Stimulated activated CD4-positive, alpha-beta T cell treated with anti-CD3 and anti-CD28 coated beads, Interleukin-2, amount 100 ng/mL, for 24 hours (primary cell): Measurements from ENCODE around the gene COL4A3.
"Not testable (repeated sequence)": the region's sequence is repeated elsewhere in the genome, so short reads cannot be mapped to it uniquely, and the experiment has no call there.

ENCODE experiments used
- DNase-seq, 2 donors: peaks; one replicate each; pipeline ENCODE4 v3.0.0-alpha.2; 2020

The COL4A3 gene

DNA sequence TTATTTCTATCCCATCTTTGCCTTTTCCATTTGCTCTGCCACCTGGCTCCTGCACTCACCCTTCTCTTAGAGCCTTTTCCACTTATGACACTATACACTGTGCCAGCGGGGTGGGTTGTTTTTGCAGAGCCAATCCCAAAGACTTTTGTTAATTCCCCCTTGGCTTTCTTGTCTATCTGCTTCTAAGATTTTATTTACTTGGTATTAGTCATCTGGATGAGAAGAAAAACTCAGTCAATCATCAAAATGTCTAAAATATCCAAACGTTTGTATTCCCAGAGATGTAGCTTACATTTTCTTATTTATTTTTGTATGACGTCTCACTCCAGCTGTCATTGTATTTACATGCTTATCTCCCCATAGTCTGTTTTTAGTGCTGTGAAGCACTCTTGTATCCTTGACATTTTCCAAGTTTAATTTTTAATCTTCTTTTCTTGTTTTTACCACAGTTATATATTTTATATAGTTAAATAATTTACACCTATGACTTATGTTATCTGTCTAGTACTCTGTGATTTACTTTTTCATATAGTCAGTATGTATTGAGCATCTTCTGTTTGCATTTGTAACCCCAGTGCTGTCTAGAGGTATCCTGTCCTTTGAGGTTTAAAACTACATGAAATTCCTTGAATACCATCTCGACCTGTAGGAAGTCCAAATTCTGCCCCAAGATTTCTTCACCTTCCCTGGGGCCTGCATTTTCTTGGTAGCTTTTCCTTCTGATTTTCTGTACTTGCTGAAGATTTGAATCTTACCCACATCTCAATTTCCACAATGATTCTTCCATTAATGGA, 55.1 kb downstream of the COL4A3 start:
- DNase-seq = no peak

DNA sequence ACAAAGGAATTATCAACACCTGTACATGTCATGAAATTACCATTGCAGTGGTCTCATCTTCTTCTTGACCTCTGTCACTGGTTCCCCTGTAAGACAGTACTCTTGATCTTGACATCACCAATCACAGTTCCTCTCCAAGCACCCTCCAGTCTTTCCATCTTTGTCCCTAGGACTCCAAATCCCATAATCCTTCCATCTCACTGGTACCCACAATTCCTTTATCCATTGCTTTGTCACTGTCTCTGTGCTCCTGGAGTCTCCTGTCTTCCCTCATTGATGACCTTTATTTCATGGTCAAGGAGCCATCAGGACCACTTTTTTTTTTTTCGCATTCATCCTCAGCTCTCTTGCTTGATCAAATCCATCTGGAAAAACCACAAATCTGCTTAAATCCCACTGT, 56.7 kb downstream of the COL4A3 start:
- no peak for DNase-seq

DNA sequence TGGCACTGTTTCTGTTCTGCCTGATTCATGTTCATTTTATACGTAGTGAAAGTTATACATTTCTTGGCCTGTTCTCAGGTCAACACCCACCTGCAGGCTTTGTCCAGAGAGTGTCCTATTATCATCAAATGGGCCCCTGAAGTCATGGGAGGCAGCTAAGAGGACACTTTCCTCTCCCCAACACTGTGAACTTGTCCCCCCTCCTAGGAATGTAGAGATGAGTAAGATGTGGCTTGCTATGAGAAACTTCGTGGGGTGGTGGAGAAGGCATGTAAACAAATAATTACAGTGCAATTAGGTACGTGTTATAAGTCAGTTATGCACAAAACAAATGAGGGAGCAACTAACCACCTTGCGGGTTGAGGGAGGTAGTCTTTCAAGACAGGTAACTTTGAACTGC, 57.9 kb downstream of the COL4A3 start:
- no peak for DNase-seq

DNA sequence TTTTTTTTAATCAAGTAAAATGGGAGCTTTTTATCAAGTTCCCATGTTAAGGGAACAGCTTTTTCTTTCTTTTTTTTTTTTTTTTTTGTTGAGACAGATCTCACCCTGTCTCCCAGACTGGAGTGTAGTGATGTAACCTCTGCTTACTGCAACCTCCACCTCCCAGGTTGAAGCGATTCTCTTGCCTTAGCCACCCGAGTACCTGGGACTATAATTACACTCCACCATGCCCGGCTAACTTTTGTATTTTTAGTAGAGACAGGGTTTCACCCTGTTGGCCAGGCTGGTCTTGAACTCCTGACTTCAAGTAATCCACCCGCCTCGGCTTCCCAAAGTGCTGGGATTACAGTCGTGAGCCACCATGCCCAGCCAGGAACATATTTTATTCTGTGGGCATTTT, 61.2 kb downstream of the COL4A3 start:
- not testable (repeated sequence) for DNase-seq

DNA sequence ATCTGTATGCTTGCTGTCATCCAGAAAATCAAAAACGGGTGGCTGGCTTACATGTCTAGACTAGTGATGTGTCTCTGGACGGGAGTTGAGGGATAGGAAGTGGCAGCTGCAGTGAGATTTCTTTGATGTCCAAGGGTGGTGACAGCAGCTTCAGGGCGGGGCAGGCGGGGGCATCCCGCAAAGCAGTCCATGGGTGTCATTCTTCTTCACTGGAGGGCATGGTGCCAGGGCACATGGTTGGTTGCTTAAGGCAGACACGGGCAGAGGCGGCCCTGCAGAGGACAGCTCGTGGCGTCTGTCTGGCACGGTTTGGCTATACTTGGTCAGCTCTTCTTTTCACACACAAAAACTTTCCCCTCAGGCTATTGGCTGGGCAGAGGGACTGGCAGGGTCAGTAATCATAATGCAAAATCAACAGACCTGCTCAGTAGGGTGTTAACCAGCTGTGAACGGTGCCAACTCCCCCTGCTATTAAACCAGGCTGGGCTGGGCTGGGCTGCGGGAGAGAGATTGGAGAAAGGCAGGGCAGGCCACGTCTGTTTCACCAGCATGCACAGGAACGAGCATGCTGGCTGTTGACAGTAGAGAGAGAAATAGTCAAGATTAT, 63.7 kb downstream of the COL4A3 start:
- DNase-seq = no peak

DNA sequence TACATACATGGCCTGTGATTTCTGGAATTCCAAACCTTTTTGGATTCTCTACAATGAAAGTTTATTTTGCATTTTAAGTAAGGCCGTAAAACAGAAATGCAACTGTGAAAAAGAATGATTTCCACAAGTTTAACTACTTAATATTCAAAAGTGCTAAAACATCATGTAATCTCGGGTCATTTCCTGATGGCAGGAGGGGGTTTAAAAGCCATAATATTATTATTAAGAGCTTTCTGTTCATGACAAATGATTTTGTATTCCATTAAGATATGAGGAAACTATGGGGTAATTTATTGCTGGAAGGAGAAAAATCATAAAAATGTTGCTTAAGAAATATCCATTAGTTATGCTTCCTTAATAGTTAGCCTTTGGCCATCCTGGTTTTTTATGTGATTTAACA, 65.7 kb downstream of the COL4A3 start:
- no peak for DNase-seq

DNA sequence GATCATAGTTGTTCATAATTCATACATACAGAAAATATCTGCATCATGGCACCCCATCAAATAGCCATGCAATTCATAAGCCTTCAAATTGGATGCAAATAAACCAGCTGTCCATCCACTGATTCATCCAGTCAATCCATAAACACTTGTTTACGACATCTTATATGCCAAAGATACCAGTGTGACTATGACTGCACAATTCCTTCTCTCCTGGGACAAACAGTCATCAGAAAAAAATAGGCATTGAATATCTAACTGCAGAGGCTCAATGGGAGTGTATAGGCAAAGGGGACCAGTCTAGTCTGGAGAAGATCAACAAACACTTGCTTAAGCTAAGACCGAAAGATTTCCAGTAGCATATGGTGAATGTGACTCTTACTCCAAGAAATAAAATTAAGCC, 70.0 kb downstream of the COL4A3 start:
- no peak for DNase-seq

DNA sequence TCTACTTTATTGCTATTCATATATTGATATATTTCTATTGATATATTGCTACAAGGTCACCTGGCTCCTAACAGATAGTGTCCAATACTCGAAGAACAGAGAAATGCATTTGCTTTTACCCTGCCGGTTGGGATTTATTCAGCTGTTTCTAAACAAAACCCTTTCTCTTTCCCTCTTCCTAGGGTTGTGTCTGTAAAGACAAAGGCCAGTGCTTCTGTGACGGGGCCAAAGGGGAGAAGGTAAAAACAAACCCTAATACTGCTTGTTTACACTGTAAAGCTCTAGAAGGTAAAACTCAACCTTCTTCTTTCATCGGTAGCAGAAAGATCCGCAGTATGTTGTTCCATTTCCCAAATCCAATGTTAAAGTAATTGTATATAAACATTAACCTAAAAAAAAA, 73.4 kb downstream of the COL4A3 start:
- no peak for DNase-seq

DNA sequence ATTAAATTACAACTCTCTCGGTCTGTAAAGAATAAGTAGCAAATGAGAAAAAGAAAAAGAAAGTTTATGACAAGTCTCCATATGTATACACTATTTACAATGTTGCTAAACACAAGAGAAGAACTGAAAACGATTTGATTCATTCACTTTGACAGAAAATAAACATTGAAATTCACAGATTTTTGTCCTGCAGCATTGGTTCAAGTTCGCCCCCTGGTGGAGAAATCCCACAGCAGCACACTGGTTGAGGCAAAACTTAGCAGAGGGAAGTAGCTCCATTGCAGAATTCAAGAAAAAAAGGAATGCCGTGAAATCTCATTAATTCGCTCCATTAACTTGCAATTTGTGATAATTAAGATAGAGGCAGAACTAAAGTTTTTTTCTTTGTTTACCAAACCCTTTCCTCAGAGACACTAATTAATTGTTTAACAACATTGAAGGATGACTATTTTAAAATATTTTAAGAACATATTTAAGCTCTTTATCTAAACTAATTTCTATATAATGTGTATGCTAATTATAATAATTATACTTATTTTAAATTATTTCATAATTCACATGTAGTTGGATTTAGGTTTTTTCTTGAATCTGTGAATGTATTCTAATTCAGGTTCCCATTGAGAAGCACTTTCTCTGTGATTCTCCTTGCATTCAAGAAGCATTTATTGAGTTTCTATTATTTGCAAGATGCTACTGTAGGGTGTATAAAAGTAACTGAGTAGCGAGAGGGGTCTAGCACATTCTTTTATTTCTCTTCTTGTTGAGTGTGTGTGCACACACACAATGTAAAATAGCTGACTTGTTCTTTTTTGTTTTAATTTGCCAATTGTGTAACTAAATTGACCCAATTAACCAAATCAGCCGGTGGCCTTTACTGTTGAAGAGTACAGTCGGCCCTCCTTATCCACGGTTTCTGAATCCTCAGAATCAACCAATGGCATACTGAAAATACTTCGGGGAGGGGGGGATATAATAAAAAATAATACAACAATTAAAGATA, 74.1 kb downstream of the COL4A3 start:
- peak; percentile 72 to 74 for DNase-seq

DNA sequence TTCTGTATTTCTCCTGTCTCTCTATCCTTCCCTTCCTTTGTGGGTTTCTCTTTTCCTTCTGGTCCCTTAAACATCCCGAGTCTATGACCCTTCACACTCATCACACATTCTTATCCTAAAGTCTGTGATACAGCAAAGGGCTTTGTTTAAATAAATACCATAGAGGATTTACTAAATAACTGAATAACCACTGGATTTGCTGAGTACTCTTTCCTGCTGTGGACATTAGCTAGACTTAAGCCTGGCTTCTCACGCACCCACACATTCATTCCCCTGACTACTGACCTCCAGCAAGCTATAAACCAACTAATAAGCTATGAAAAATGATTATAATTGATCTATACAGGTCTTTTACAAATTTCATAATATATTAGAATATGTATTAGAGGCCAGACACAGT, 76.6 kb downstream of the COL4A3 start:
- no peak for DNase-seq

DNA sequence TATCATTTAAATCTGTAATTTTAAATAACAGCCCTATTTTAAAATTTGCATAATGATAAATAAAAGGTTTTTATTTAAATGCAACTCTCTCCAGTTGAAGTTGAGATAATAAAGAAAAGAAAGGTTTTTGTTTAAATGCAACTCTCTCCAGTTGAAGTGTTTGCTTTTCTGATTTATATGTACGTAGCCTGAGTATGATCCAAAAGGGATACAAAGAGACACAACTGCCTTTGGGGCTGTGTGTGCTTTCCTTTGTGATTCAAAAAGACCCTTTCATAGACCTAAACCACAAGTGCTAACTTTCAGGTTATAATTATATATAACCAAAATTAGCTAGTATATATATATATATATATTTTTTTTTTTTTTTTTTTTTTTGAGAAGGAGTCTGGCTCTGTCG, 84.5 kb downstream of the COL4A3 start:
- no peak for DNase-seq

DNA sequence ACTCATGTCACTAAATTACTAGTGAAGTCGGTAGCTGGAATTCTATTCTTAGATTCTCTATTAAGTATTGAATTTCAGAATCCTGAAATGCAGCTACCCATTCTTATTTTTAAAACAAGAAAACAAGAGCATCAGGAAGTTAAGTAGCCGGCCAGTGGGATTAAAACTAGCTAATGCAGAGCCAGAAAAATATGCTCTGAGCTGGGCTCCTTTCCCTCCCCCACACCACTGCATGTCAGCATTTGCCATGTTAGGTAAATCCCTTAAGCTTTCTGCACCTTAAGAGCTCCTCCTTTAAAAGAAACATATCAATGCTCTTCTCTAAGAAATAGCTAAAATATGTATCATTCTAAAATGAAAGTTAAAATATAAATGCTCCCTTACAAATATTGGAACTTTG, 88.4 kb downstream of the COL4A3 start:
- no peak for DNase-seq

DNA sequence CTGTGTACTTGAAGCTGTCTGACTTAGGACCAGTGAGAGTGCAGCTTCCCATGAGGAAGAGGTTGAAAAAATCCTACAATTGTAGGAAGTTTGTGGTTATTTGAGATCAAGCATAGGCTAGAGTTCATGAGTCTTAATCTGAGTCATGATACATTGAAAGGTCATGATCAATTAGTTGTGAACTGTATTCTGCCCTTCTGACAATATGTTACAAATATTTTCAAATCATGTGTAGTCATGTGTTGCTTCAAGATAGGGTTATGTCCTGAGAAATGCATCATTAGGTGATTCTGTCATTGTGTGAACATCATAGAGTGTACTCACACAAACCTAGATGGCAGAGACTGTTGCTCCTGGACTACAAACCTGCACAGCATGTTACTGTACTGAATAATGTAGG, 92.2 kb downstream of the COL4A3 start:
- no peak for DNase-seq

DNA sequence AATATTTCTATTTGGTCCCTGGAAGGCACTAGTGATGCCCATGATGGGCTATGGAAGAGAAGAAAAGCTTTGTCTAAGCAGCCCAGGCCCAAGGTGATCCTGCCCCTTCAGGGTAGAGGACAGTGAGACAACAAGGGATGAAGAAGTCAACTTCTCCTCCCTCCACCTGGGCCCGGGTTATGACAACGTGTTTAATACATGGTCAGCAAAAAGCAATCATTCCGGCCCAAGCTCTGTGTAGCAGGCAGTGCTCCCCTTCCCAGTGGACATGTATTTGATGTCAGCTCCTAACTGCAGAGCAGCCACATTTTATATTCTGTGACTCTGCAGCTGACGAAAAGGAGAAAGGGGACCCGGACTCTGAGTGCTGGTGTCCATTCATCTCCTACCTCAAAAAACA, 93.4 kb downstream of the COL4A3 start:
- no peak for DNase-seq

DNA sequence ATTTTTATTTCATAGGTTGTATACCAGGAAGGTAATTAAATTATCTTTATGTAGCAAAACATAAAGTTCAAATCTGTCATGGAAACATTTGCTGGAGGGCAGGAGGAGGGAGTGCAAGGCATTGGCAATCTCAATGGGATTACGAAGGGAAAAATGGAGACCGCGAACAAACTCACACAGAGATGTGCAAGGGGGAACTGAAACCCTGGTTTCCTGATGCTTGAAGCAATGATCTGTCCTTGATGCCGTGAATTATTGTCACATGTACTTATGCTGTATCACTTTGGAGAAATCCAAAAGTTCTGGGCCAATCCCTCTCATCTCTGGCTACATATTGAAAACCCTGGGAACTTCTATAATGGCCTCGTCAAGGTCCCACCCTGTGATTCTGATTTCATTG, 95.6 kb downstream of the COL4A3 start:
- DNase-seq = no peak

DNA sequence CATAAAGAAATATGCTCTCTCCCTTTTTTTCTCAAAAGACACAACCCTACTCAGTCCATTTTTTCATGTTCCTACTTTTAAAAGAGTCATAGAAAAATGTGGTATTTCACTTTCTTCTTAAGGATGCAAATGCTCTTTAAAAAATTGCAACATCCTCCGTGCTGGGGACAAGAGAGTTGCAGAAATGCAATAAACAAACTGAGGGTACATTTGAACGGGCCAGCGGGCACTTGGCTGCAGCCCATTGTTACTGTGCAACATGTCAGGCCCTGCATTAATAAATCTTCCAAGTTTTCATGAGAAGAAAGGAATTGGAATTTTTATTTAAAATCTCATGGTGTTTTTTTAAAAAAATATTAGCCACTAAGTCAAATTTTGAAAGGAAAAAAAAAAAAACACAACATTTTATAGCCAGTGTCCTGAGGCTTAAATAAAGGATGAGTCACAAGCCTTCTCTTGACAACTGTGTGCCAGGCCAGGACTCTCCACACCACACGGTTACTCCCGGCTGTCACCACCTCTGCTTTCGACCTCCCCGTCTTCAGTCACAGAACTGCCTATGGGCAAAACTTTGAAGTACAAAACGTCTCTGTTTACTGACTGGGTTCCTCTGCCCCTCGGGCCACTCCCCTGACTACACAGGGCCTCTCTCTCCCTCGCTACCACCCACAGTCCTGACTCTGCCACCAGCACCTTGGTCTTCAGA, 103.1 kb downstream of the COL4A3 start:
- no peak for DNase-seq

DNA sequence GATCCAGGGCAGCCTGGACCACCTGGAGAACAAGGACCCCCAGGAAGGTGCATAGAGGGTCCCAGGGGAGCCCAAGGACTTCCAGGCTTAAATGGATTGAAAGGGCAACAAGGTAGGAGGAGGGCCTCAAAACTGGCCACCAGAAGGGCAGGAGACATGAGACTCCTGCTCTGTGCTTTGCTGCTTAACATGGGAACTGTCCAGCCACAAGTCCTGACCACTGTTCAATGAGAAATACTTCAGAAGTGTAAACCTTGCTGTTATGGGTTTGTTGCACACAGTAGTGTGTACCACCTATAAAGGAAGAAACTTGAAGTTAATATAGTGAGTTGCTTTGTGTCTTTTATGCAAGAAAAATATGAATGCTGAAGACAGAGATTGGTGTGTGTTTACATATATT, 116.5 kb downstream of the COL4A3 start:
- DNase-seq = no peak

DNA sequence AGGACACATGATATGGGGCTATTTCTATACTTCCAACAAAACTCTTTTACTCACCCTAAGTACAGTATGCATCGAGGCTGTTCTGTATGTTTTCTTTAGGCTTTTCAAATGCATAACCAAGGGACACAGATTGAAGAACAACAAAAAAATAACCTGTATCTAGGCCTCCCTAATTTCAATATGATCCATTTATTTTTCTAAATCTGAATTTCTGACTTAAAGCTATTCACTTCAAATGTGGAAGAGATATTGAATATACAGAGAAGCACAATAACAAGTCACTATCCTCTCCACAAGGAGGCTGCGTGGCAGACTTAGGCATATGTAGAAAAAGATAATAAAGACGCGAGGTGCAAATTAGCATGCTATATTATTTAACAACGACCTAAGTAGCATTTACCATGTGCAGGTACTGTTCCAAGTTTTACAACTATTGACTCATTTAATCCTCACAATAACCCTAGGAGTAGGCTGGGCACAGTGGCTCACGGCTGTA, 121.4 kb downstream of the COL4A3 start:
- no peak for DNase-seq

DNA sequence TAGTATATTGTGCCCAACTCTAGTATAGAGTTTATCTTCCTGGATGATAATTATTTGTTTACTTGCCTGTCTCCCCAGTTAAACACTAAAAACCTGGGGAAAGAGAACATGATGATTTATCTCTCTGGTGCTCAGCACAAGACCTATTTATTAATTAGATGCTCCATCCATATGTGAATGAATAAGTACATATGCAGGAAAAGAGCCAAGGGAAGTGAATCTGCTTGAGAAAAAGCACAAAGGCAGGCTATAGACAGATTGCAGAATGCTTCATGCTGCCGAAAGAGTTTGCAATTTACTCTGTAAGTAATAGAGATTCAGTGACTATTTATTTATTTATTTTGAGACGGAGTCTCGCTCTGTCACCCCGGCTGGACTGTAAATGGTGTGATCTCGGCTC, 123.3 kb downstream of the COL4A3 start:
- no peak for DNase-seq

DNA sequence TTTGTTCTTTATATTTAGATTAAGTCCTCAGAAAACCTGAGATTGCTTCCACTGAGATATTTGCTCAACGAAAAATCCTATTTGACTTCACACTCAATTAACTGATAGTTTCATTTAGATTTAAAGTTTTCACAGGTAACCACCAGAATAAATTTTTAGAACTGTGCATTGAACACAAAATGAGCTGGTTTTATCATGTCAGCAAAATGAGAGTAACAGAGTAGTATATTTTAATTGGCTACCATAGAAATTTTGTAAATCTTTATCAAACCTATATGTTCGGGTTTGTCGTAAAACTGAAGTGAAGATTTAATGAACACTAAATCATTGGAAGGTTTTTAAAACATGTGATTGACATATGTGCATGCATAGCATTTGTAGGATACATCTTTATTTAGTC, 127.9 kb downstream of the COL4A3 start:
- no peak for DNase-seq

DNA sequence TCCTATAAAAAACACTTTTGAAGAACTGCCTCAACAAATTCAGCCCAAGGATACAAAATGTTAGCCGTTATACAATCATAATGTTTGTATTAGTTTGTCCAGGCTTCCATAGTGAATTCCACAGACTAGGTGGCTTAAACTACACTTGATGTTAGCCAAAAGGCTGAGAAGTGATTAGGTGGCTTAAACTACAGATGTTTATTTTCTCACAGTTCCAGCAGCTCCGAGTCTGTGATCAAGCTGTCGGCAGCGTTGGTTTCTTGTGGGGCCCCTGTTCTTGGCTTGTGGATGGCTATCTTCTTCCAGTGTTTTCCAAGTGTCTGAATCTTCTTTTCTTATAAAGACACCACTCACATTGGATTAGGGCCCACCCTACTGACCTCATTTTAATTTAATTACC, 129.1 kb downstream of the COL4A3 start:
- DNase-seq = no peak

DNA sequence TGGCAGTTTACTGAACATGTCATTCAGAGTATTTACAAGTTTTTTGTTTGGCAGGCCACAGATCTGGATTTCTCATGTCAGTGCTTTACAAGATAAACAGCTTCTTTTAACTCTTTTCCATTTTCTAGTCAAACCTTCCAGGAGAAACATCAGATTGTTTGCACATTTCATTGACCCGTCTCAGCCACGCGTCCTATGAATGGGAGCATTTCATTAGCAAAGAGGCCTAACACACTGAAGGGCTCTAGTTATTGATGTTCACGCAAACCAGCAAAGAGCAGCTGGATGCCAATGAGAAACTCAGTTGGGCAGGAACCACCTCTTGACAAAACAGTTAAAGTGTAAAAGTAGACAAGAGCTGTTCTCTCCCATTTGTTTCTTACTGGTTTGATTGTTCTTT, 131.4 kb downstream of the COL4A3 start:
- DNase-seq = no peak
